WTC11 (cell line): ENCODE data around the gene MTF2. TPM values are rescaled to one million over a fixed set of nuclear protein-coding genes. Genes with fewer than 3 reads are reported as not detected.

Experiments used
- ATF1 ChIP-seq: sonication (generic); formaldehyde crosslinking; IDR thresholded peaks from 2 replicates; pipeline ENCODE4 v1.8.1; 2023; ENCODE audit warnings: mild to moderate bottlenecking, moderate library complexity, missing genetic modification reagents
- CBFB ChIP-seq: sonication (generic); formaldehyde crosslinking; IDR thresholded peaks from 2 replicates; pipeline ENCODE4 v1.8.1; 2022; ENCODE audit warnings: mild to moderate bottlenecking, low read depth, missing genetic modification reagents
- CREM ChIP-seq: sonication (generic); formaldehyde crosslinking; IDR thresholded peaks from 2 replicates; pipeline ENCODE4 v1.8.1; 2022; ENCODE audit warnings: mild to moderate bottlenecking, missing genetic modification reagents, moderate library complexity
- EMX1 ChIP-seq: fragments of 250-450 bp; sonication (Bioruptor Pico); IDR thresholded peaks from 2 replicates; pipeline ENCODE4 v1.8.0; 2021; ENCODE audit warnings: mild to moderate bottlenecking
- ESRRA ChIP-seq: sonication (generic); formaldehyde crosslinking; IDR thresholded peaks from 2 replicates; pipeline ENCODE4 v1.8.1; 2022; ENCODE audit warnings: mild to moderate bottlenecking, missing genetic modification reagents, borderline replicate concordance
- FOXJ3 ChIP-seq: sonication (generic); formaldehyde crosslinking; IDR thresholded peaks from 2 replicates; pipeline ENCODE4 v1.9.0; 2021; ENCODE audit warnings: missing genetic modification reagents, mild to moderate bottlenecking, borderline replicate concordance
- FOXK1 ChIP-seq: sonication (generic); formaldehyde crosslinking; IDR thresholded peaks from 2 replicates; pipeline ENCODE4 v1.8.0; 2022; ENCODE audit warnings: mild to moderate bottlenecking, moderate library complexity, missing genetic modification reagents
- GTF2I ChIP-seq: fragments of 250-450 bp; sonication (Bioruptor Pico); conservative IDR thresholded peaks from 2 replicates; pipeline ENCODE4 v1.4.0; 2021; ENCODE audit warnings: mild to moderate bottlenecking
- IRF2 ChIP-seq: sonication (generic); formaldehyde crosslinking; IDR thresholded peaks from 2 replicates; pipeline ENCODE4 v1.8.0; 2022; ENCODE audit warnings: low read depth, missing genetic modification reagents, borderline replicate concordance
- KAT7 ChIP-seq: sonication (generic); formaldehyde crosslinking; IDR thresholded peaks from 2 replicates; pipeline ENCODE4 v1.8.1; 2023; ENCODE audit warnings: missing genetic modification reagents, mild to moderate bottlenecking, borderline replicate concordance
- MYBL2 ChIP-seq: sonication (generic); formaldehyde crosslinking; IDR thresholded peaks from 2 replicates; pipeline ENCODE4 v1.8.1; 2023; ENCODE audit warnings: mild to moderate bottlenecking, moderate library complexity, missing genetic modification reagents
- NR2C2 ChIP-seq: sonication (generic); formaldehyde crosslinking; IDR thresholded peaks from 2 replicates; pipeline ENCODE4 v1.8.0; 2022; ENCODE audit warnings: mild to moderate bottlenecking, missing genetic modification reagents
- SOX15 ChIP-seq: fragments of 250-450 bp; sonication (Bioruptor Pico); IDR thresholded peaks from 2 replicates; pipeline ENCODE4 v1.9.0; 2021; ENCODE audit warnings: mild to moderate bottlenecking
- ZNF138 ChIP-seq: sonication (generic); formaldehyde crosslinking; conservative IDR thresholded peaks from 2 replicates; pipeline ENCODE4 v1.8.1; 2022; ENCODE audit warnings: mild to moderate bottlenecking, moderate library complexity, missing genetic modification reagents
- ZNF396 ChIP-seq: fragments of 250-450 bp; sonication (Bioruptor Pico); IDR thresholded peaks from 2 replicates; pipeline ENCODE4 v1.8.0; 2021; ENCODE audit warnings: mild to moderate bottlenecking, moderate library complexity, borderline replicate concordance
- ZNF416 ChIP-seq: fragments of 250-450 bp; sonication (Bioruptor Pico); IDR thresholded peaks from 2 replicates; pipeline ENCODE4 v1.9.0; 2021; ENCODE audit warnings: mild to moderate bottlenecking, inconsistent platforms
- total RNA-seq: library from RNA; stranded (reverse); gene quantifications from 3 replicates; pipeline ENCODE4 v1.2.3, GENCODE V29; 2021
- TF ChIP-seq, protein P1 (sequence below): sonication (generic); formaldehyde crosslinking; IDR thresholded peaks from 2 replicates; pipeline ENCODE4 v1.8.1; 2023; ENCODE audit warnings: mild to moderate bottlenecking, missing genetic modification reagents, moderate library complexity
- TF ChIP-seq, protein P2 (sequence below): sonication (generic); formaldehyde crosslinking; IDR thresholded peaks from 2 replicates; pipeline ENCODE4 v1.8.1; 2023; ENCODE audit warnings: mild to moderate bottlenecking, moderate library complexity, missing genetic modification reagents
- TF ChIP-seq, protein P3 (sequence below): sonication (generic); formaldehyde crosslinking; IDR thresholded peaks from 2 replicates; pipeline ENCODE4 v1.8.1; 2022; ENCODE audit warnings: missing genetic modification reagents, borderline replicate concordance
- TF ChIP-seq, protein P4 (sequence below): sonication (generic); formaldehyde crosslinking; IDR thresholded peaks from 2 replicates; pipeline ENCODE4 v1.8.1; 2022; ENCODE audit warnings: mild to moderate bottlenecking, moderate library complexity, missing genetic modification reagents
- TF ChIP-seq, protein P5 (sequence below): sonication (generic); formaldehyde crosslinking; IDR thresholded peaks from 2 replicates; pipeline ENCODE4 v1.8.0; 2022; ENCODE audit warnings: mild to moderate bottlenecking, missing genetic modification reagents
- TF ChIP-seq, protein P6 (sequence below): sonication (generic); formaldehyde crosslinking; IDR thresholded peaks from 2 replicates; pipeline ENCODE4 v1.8.0; 2022; ENCODE audit warnings: missing genetic modification reagents
- TF ChIP-seq, protein P7 (sequence below): sonication (generic); formaldehyde crosslinking; IDR thresholded peaks from 2 replicates; pipeline ENCODE4 v1.8.1; 2023; ENCODE audit warnings: mild to moderate bottlenecking, missing genetic modification reagents
- TF ChIP-seq, protein P8 (sequence below): fragments of 250-450 bp; sonication (Bioruptor Pico); IDR thresholded peaks from 2 replicates; pipeline ENCODE4 v1.9.0; 2021; ENCODE audit warnings: mild to moderate bottlenecking
- TF ChIP-seq, protein P9 (sequence below): sonication (generic); formaldehyde crosslinking; conservative IDR thresholded peaks from 2 replicates; pipeline ENCODE4 v1.8.1; 2022; ENCODE audit warnings: mild to moderate bottlenecking, missing genetic modification reagents

Gene MTF2
- total RNA-seq, 1 experiment from 2014 or later = 111 TPM

DNA sequence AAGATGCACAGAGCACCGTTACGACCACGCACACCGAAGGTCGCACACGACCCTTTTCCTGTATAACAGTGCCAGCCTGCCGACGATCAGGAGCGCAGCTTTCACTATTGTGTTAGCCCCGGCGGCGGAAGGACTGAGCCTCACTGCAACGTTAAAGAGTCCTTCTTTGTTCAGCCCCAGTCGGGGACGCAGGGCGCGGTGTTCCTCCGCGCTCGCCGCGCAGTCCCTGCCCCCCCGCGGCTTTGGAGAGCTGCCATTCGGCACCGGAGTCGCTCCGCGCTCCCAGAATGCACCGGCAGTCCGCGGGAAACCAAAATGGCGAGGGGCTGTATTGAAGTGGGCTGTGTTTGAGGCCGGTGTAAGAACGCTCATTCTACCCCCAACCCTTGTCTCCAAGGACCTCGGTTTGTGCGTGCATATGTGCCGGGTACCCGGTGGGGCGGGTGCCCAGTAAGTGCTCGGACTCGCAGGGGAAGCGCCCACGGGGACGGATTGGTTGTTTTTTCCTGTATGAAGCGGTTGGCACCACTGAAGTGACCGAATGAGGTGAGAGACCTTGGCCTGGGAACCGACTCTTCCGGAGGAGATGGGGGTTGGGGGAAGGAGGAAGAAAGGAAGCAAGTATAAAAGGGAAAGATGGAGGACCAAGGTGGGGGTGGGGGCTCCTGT is at the start of gene MTF2 (continued):
- TF ChIP-seq, protein P1, sequence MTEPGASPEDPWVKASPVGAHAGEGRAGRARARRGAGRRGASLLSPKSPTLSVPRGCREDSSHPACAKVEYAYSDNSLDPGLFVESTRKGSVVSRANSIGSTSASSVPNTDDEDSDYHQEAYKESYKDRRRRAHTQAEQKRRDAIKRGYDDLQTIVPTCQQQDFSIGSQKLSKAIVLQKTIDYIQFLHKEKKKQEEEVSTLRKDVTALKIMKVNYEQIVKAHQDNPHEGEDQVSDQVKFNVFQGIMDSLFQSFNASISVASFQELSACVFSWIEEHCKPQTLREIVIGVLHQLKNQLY (CRISPR knock-in tag) = peak; percentile 97
- TF ChIP-seq GTF2I (CRISPR knock-in tag) (no peak), IRF2 (CRISPR knock-in tag) (peak; percentile 85; the same call in 1 of the 2 replicates), MYBL2 (CRISPR knock-in tag) (peak; percentile 97), FOXK1 (CRISPR knock-in tag) (peak; percentile 97), NR2C2 (peak; percentile 69; the same call in 1 of the 2 replicates), ZNF396 (no peak), ZNF138 (CRISPR knock-in tag) (peak; percentile 94), CBFB (CRISPR knock-in tag) (peak; percentile 99), SOX15 (CRISPR knock-in tag) (0 out of 2 replicates have a peak, but pooled peaks have one; percentile 21), EMX1 (CRISPR knock-in tag) (peak; percentile 68; the same call in 1 of the 2 replicates), KAT7 (peak; percentile 84; the same call in 1 of the 2 replicates), CREM (peak; percentile 93), FOXJ3 (CRISPR knock-in tag) (peak; percentile 48; the same call in 1 of the 2 replicates), ATF1 (CRISPR knock-in tag) (peak; percentile 93), ESRRA (CRISPR knock-in tag) (peak; percentile 70; the same call in 1 of the 2 replicates), ZNF416 (CRISPR knock-in tag) (peak; percentile 85; the same call in 1 of the 2 replicates)
- TF ChIP-seq, protein P2, sequence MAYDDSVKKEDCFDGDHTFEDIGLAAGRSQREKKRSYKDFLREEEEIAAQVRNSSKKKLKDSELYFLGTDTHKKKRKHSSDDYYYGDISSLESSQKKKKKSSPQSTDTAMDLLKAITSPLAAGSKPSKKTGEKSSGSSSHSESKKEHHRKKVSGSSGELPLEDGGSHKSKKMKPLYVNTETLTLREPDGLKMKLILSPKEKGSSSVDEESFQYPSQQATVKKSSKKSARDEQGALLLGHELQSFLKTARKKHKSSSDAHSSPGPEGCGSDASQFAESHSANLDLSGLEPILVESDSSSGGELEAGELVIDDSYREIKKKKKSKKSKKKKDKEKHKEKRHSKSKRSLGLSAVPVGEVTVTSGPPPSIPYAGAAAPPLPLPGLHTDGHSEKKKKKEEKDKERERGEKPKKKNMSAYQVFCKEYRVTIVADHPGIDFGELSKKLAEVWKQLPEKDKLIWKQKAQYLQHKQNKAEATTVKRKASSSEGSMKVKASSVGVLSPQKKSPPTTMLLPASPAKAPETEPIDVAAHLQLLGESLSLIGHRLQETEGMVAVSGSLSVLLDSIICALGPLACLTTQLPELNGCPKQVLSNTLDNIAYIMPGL (CRISPR knock-in tag) = peak; percentile 98
- TF ChIP-seq, protein P3, sequence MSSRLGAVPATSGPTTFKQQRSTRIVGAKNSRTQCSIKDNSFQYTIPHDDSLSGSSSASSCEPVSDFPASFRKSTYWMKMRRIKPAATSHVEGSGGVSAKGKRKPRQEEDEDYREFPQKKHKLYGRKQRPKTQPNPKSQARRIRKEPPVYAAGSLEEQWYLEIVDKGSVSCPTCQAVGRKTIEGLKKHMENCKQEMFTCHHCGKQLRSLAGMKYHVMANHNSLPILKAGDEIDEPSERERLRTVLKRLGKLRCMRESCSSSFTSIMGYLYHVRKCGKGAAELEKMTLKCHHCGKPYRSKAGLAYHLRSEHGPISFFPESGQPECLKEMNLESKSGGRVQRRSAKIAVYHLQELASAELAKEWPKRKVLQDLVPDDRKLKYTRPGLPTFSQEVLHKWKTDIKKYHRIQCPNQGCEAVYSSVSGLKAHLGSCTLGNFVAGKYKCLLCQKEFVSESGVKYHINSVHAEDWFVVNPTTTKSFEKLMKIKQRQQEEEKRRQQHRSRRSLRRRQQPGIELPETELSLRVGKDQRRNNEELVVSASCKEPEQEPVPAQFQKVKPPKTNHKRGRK (CRISPR knock-in tag) = peak; percentile 88; the same call in 1 of the 2 replicates
- TF ChIP-seq, protein P4, sequence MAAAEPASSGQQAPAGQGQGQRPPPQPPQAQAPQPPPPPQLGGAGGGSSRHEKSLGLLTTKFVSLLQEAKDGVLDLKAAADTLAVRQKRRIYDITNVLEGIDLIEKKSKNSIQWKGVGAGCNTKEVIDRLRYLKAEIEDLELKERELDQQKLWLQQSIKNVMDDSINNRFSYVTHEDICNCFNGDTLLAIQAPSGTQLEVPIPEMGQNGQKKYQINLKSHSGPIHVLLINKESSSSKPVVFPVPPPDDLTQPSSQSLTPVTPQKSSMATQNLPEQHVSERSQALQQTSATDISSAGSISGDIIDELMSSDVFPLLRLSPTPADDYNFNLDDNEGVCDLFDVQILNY (CRISPR knock-in tag) = peak; percentile 97
- TF ChIP-seq, protein P5, sequence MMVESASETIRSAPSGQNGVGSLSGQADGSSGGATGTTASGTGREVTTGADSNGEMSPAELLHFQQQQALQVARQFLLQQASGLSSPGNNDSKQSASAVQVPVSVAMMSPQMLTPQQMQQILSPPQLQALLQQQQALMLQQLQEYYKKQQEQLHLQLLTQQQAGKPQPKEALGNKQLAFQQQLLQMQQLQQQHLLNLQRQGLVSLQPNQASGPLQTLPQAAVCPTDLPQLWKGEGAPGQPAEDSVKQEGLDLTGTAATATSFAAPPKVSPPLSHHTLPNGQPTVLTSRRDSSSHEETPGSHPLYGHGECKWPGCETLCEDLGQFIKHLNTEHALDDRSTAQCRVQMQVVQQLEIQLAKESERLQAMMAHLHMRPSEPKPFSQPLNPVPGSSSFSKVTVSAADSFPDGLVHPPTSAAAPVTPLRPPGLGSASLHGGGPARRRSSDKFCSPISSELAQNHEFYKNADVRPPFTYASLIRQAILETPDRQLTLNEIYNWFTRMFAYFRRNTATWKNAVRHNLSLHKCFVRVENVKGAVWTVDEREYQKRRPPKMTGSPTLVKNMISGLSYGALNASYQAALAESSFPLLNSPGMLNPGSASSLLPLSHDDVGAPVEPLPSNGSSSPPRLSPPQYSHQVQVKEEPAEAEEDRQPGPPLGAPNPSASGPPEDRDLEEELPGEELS (CRISPR knock-in tag) = peak; percentile 98
- TF ChIP-seq, protein P6, sequence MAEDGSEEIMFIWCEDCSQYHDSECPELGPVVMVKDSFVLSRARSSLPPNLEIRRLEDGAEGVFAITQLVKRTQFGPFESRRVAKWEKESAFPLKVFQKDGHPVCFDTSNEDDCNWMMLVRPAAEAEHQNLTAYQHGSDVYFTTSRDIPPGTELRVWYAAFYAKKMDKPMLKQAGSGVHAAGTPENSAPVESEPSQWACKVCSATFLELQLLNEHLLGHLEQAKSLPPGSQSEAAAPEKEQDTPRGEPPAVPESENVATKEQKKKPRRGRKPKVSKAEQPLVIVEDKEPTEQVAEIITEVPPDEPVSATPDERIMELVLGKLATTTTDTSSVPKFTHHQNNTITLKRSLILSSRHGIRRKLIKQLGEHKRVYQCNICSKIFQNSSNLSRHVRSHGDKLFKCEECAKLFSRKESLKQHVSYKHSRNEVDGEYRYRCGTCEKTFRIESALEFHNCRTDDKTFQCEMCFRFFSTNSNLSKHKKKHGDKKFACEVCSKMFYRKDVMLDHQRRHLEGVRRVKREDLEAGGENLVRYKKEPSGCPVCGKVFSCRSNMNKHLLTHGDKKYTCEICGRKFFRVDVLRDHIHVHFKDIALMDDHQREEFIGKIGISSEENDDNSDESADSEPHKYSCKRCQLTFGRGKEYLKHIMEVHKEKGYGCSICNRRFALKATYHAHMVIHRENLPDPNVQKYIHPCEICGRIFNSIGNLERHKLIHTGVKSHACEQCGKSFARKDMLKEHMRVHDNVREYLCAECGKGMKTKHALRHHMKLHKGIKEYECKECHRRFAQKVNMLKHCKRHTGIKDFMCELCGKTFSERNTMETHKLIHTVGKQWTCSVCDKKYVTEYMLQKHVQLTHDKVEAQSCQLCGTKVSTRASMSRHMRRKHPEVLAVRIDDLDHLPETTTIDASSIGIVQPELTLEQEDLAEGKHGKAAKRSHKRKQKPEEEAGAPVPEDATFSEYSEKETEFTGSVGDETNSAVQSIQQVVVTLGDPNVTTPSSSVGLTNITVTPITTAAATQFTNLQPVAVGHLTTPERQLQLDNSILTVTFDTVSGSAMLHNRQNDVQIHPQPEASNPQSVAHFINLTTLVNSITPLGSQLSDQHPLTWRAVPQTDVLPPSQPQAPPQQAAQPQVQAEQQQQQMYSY (CRISPR knock-in tag) = no peak
- TF ChIP-seq, protein P7, sequence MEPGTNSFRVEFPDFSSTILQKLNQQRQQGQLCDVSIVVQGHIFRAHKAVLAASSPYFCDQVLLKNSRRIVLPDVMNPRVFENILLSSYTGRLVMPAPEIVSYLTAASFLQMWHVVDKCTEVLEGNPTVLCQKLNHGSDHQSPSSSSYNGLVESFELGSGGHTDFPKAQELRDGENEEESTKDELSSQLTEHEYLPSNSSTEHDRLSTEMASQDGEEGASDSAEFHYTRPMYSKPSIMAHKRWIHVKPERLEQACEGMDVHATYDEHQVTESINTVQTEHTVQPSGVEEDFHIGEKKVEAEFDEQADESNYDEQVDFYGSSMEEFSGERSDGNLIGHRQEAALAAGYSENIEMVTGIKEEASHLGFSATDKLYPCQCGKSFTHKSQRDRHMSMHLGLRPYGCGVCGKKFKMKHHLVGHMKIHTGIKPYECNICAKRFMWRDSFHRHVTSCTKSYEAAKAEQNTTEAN = peak; percentile 97
- TF ChIP-seq, protein P8, sequence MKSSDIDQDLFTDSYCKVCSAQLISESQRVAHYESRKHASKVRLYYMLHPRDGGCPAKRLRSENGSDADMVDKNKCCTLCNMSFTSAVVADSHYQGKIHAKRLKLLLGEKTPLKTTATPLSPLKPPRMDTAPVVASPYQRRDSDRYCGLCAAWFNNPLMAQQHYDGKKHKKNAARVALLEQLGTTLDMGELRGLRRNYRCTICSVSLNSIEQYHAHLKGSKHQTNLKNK (CRISPR knock-in tag) = no peak
- TF ChIP-seq, protein P9, sequence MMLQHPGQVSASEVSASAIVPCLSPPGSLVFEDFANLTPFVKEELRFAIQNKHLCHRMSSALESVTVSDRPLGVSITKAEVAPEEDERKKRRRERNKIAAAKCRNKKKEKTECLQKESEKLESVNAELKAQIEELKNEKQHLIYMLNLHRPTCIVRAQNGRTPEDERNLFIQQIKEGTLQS (CRISPR knock-in tag) = peak; percentile 74; the same call in 1 of the 2 replicates
